ENCODE data around the gene FCER2. TPM values are rescaled to one million over a fixed set of nuclear protein-coding genes. Genes with fewer than 3 reads are reported as not detected.

The FCER2 gene
- total RNA-seq, 4 donors from 2014 or later = 0.28 TPM; not detected in 3

- Histone ChIP-seq H3K27me3 (peaks cover 0 to 7% of the 10 kb centered on the region in 2 donors), H3K4me1 (no peaks in the 10 kb centered on the region), H3K27ac (no peak overlapping the region), H3K9me3 (no peaks in the 10 kb centered on the region), H3K36me3 (no peaks in the 10 kb centered on the region), H3K4me3 (no peak overlapping the region)
- intact Hi-C loops (cut with DNase I; ENCODE audit: low total_unique reads) = no loop called here
- TF ChIP-seq CTCF (IDR thresholded peaks at IDR 0.05) = no peak
- no peak for TF ChIP-seq POLR2A (IDR thresholded peaks at IDR 0.05)
- no peak for DNase-seq
These were observed 46.4 kb downstream of the FCER2 start for GRCh38 chr19:7655581-7655980.

GRCh38 chr19:7654401-7654800 lies 47.5 kb downstream of the FCER2 start:
- no peaks in the 10 kb centered on the region for H3K36me3 ChIP-seq
- no peaks in the 10 kb centered on the region for H3K9me3 ChIP-seq
- DNase-seq = no peak
- TF ChIP-seq POLR2A (IDR thresholded peaks at IDR 0.05) = no peak
- peaks cover 0 to 7% of the 10 kb centered on the region in 2 donors for H3K27me3 ChIP-seq
- no peak overlapping the region for H3K27ac ChIP-seq
- intact Hi-C loops (cut with DNase I; ENCODE audit: low total_unique reads) = no loop called here
- H3K4me3 ChIP-seq = no peak overlapping the region
- no peaks in the 10 kb centered on the region for H3K4me1 ChIP-seq

GRCh38 chr19:7652061-7652641 lies 49.8 kb downstream of the FCER2 start:
- Histone ChIP-seq H3K4me3 (no peak overlapping the region), H3K9me3 (no peaks in the 10 kb centered on the region), H3K27me3 (peaks cover 0 to 7% of the 10 kb centered on the region in 2 donors), H3K36me3 (no peaks in the 10 kb centered on the region), H3K4me1 (no peaks in the 10 kb centered on the region), H3K27ac (no peak overlapping the region)
- intact Hi-C loops (cut with DNase I; ENCODE audit: low total_unique reads) = no loop called here
- TF ChIP-seq POLR2A (IDR thresholded peaks at IDR 0.05) (no peak), CTCF (IDR thresholded peaks at IDR 0.05) (peak; percentile 88 to 95 (median 90))
- peak; percentile 74 to 79 for DNase-seq

- peaks cover 0 to 7% of the 10 kb centered on the region in 2 donors for H3K27me3 ChIP-seq
- intact Hi-C loops (cut with DNase I; ENCODE audit: low total_unique reads) = no loop called here
- no peak overlapping the region for H3K4me3 ChIP-seq
- no peaks in the 10 kb centered on the region for H3K4me1 ChIP-seq
- H3K9me3 ChIP-seq = no peaks in the 10 kb centered on the region
- no peaks in the 10 kb centered on the region for H3K36me3 ChIP-seq
- TF ChIP-seq CTCF (IDR thresholded peaks at IDR 0.05) (no peak), POLR2A (IDR thresholded peaks at IDR 0.05) (no peak)
- no peak for DNase-seq
- no peak overlapping the region for H3K27ac ChIP-seq
These were observed 51.8 kb downstream of the FCER2 start for GRCh38 chr19:7650148-7650547.

- Histone ChIP-seq H3K4me3 (no peak overlapping the region), H3K4me1 (no peaks in the 10 kb centered on the region), H3K9me3 (no peaks in the 10 kb centered on the region), H3K36me3 (no peaks in the 10 kb centered on the region), H3K27me3 (peaks cover 0 to 7% of the 10 kb centered on the region in 2 donors), H3K27ac (no peak overlapping the region)
- no peak for TF ChIP-seq CTCF (IDR thresholded peaks at IDR 0.05)
- intact Hi-C loops (cut with DNase I; ENCODE audit: low total_unique reads) = no loop called here
- no peak for DNase-seq
These were observed 53.5 kb downstream of the FCER2 start for GRCh38 chr19:7648265-7649014.
